Fibroblast of upper back skin (primary cell): ENCODE data around the gene ADAMTS6.

Experiments used
- DNase-seq: peaks from one replicate; pipeline ENCODE4 v3.0.0-alpha.2; 2013

ADAMTS6 gene

GRCh38 chr5:65101632-65102100 is 380.1 kb downstream of the ADAMTS6 start:
- peak; percentile 20 for DNase-seq

- DNase-seq = peak; percentile 89
Observed at GRCh38 chr5:65100911-65101631, 380.6 kb downstream of the ADAMTS6 start.
